ENCODE data around the gene CDH13. TPM values are rescaled to one million over a fixed set of nuclear protein-coding genes. Genes with fewer than 3 reads are reported as not detected.

Gene CDH13
- total and polyA plus RNA-seq, 2 experiments from 2014 or later = 1.6 to 4.4 TPM

DNA sequence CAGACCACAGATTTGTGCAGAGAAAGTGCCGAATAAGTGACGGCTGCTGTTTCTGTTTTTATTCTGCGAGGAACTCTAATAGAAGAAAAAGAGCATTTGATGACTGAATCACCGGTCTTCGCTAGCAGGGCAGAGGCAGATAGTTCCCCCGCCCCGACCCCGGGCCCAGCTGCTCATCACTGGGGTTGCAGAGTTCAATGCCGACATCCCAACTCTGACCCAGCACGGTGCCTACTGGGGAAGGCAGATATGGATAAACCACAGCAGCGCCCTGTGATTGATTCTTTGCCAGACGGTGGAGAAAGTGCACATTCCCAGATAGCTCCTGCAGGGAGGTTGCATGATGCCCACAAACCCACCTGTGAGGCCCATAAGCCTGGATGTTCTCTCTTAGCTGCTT is 823.1 kb downstream of the CDH13 start:
- no peak overlapping the region for H3K27ac ChIP-seq (ENCODE audit: low read depth)
- Mint-ChIP-seq H3K36me3 (ENCODE audit: low read depth) (no peaks in the 10 kb centered on the region), H3K4me1 (no peaks in the 10 kb centered on the region), H3K9me3 (no peaks in the 10 kb centered on the region), H3K27ac (no peak overlapping the region), H3K4me3 (no peak overlapping the region), H3K27me3 (ENCODE audit: insufficient read depth, low read depth, poor library complexity) (peaks cover 2% of the 10 kb centered on the region)
- H2AFZ ChIP-seq = no peak overlapping the region
- no peak overlapping the region for H3K4me2 ChIP-seq
- no peaks in the 10 kb centered on the region for H3F3A ChIP-seq (replicated peaks; ENCODE audit: low read depth)
- no peak for ATAC-seq
- no peaks in the 10 kb centered on the region for H3K4me1 ChIP-seq (ENCODE audit: insufficient read depth)
- TF ChIP-seq, protein P1, sequence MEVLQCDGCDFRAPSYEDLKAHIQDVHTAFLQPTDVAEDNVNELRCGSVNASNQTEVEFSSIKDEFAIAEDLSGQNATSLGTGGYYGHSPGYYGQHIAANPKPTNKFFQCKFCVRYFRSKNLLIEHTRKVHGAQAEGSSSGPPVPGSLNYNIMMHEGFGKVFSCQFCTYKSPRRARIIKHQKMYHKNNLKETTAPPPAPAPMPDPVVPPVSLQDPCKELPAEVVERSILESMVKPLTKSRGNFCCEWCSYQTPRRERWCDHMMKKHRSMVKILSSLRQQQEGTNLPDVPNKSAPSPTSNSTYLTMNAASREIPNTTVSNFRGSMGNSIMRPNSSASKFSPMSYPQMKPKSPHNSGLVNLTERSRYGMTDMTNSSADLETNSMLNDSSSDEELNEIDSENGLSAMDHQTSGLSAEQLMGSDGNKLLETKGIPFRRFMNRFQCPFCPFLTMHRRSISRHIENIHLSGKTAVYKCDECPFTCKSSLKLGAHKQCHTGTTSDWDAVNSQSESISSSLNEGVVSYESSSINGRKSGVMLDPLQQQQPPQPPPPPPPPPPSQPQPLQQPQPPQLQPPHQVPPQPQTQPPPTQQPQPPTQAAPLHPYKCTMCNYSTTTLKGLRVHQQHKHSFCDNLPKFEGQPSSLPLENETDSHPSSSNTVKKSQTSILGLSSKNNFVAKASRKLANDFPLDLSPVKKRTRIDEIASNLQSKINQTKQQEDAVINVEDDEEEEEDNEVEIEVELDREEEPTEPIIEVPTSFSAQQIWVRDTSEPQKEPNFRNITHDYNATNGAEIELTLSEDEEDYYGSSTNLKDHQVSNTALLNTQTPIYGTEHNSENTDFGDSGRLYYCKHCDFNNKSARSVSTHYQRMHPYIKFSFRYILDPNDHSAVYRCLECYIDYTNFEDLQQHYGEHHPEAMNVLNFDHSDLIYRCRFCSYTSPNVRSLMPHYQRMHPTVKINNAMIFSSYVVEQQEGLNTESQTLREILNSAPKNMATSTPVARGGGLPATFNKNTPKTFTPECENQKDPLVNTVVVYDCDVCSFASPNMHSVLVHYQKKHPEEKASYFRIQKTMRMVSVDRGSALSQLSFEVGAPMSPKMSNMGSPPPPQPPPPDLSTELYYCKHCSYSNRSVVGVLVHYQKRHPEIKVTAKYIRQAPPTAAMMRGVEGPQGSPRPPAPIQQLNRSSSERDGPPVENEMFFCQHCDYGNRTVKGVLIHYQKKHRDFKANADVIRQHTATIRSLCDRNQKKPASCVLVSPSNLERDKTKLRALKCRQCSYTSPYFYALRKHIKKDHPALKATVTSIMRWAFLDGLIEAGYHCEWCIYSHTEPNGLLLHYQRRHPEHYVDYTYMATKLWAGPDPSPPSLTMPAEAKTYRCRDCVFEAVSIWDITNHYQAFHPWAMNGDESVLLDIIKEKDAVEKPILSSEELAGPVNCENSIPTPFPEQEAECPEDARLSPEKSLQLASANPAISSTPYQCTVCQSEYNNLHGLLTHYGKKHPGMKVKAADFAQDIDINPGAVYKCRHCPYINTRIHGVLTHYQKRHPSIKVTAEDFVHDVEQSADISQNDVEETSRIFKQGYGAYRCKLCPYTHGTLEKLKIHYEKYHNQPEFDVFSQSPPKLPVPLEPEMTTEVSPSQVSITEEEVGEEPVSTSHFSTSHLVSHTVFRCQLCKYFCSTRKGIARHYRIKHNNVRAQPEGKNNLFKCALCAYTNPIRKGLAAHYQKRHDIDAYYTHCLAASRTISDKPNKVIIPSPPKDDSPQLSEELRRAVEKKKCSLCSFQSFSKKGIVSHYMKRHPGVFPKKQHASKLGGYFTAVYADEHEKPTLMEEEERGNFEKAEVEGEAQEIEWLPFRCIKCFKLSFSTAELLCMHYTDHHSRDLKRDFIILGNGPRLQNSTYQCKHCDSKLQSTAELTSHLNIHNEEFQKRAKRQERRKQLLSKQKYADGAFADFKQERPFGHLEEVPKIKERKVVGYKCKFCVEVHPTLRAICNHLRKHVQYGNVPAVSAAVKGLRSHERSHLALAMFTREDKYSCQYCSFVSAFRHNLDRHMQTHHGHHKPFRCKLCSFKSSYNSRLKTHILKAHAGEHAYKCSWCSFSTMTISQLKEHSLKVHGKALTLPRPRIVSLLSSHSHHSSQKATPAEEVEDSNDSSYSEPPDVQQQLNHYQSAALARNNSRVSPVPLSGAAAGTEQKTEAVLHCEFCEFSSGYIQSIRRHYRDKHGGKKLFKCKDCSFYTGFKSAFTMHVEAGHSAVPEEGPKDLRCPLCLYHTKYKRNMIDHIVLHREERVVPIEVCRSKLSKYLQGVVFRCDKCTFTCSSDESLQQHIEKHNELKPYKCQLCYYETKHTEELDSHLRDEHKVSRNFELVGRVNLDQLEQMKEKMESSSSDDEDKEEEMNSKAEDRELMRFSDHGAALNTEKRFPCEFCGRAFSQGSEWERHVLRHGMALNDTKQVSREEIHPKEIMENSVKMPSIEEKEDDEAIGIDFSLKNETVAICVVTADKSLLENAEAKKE (CRISPR knock-in tag; IDR thresholded peaks at IDR 0.05) = no peak
- TF ChIP-seq, protein P2, sequence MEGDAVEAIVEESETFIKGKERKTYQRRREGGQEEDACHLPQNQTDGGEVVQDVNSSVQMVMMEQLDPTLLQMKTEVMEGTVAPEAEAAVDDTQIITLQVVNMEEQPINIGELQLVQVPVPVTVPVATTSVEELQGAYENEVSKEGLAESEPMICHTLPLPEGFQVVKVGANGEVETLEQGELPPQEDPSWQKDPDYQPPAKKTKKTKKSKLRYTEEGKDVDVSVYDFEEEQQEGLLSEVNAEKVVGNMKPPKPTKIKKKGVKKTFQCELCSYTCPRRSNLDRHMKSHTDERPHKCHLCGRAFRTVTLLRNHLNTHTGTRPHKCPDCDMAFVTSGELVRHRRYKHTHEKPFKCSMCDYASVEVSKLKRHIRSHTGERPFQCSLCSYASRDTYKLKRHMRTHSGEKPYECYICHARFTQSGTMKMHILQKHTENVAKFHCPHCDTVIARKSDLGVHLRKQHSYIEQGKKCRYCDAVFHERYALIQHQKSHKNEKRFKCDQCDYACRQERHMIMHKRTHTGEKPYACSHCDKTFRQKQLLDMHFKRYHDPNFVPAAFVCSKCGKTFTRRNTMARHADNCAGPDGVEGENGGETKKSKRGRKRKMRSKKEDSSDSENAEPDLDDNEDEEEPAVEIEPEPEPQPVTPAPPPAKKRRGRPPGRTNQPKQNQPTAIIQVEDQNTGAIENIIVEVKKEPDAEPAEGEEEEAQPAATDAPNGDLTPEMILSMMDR (conservative IDR thresholded peaks at IDR 0.05; ENCODE audit: low read depth in 2 of 2) = no peak
- TF ChIP-seq ZNF114 (CRISPR knock-in tag; IDR thresholded peaks at IDR 0.05) (no peak), POLR2AphosphoS5 (IDR thresholded peaks at IDR 0.05; ENCODE audit: low read depth) (no peak), STAT1 (IDR thresholded peaks at IDR 0.05; ENCODE audit: unreplicated experiment) (no peak), JUNB (IDR thresholded peaks at IDR 0.05; ENCODE audit: unreplicated experiment) (no peak), NANOG (IDR thresholded peaks at IDR 0.05; ENCODE audit: borderline replicate concordance) (no peak), EZH2phosphoT487 (IDR thresholded peaks at IDR 0.05; ENCODE audit: unreplicated experiment) (no peak), EZH2 (IDR thresholded peaks at IDR 0.05; ENCODE audit: low read depth, unreplicated experiment) (no peak), CREB1 (CRISPR knock-in tag; IDR thresholded peaks at IDR 0.05; ENCODE audit: low read depth) (no peak), ZNF331 (CRISPR knock-in tag; IDR thresholded peaks at IDR 0.05; ENCODE audit: low read depth) (no peak)
- TF ChIP-seq, protein P3, sequence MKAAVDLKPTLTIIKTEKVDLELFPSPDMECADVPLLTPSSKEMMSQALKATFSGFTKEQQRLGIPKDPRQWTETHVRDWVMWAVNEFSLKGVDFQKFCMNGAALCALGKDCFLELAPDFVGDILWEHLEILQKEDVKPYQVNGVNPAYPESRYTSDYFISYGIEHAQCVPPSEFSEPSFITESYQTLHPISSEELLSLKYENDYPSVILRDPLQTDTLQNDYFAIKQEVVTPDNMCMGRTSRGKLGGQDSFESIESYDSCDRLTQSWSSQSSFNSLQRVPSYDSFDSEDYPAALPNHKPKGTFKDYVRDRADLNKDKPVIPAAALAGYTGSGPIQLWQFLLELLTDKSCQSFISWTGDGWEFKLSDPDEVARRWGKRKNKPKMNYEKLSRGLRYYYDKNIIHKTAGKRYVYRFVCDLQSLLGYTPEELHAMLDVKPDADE (IDR thresholded peaks at IDR 0.05) = no peak
- TF ChIP-seq, protein P4, sequence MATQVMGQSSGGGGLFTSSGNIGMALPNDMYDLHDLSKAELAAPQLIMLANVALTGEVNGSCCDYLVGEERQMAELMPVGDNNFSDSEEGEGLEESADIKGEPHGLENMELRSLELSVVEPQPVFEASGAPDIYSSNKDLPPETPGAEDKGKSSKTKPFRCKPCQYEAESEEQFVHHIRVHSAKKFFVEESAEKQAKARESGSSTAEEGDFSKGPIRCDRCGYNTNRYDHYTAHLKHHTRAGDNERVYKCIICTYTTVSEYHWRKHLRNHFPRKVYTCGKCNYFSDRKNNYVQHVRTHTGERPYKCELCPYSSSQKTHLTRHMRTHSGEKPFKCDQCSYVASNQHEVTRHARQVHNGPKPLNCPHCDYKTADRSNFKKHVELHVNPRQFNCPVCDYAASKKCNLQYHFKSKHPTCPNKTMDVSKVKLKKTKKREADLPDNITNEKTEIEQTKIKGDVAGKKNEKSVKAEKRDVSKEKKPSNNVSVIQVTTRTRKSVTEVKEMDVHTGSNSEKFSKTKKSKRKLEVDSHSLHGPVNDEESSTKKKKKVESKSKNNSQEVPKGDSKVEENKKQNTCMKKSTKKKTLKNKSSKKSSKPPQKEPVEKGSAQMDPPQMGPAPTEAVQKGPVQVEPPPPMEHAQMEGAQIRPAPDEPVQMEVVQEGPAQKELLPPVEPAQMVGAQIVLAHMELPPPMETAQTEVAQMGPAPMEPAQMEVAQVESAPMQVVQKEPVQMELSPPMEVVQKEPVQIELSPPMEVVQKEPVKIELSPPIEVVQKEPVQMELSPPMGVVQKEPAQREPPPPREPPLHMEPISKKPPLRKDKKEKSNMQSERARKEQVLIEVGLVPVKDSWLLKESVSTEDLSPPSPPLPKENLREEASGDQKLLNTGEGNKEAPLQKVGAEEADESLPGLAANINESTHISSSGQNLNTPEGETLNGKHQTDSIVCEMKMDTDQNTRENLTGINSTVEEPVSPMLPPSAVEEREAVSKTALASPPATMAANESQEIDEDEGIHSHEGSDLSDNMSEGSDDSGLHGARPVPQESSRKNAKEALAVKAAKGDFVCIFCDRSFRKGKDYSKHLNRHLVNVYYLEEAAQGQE (IDR thresholded peaks at IDR 0.05; ENCODE audit: unreplicated experiment) = no peak
- H3K27me3 ChIP-seq (ENCODE audit: insufficient read depth) = no peaks in the 10 kb centered on the region
- no peaks in the 10 kb centered on the region for H4K20me1 ChIP-seq (replicated peaks; ENCODE audit: insufficient read depth)
- H3K36me3 ChIP-seq (ENCODE audit: insufficient read depth) = no peaks in the 10 kb centered on the region
- no peaks in the 10 kb centered on the region for H3K79me2 ChIP-seq (replicated peaks; ENCODE audit: insufficient read depth)
- no peak overlapping the region for H3K4me3 ChIP-seq
- DNase-seq (ENCODE audit: low spot score) = no peak
- H3K9me2 ChIP-seq (ENCODE audit: insufficient read depth) = no peaks in the 10 kb centered on the region

Data from GM23338 (cell line).